Lower leg skin (tissue), 4 donors: Measurements from ENCODE around the gene CELF3. TPM values are rescaled to one million over a fixed set of nuclear protein-coding genes. Genes with fewer than 3 reads are reported as not detected.
"Not testable (repeated sequence)": the region's sequence is repeated elsewhere in the genome, so short reads cannot be mapped to it uniquely, and the experiment has no call there.

Source experiments
- DNase-seq, 2 donors: peaks; one replicate each; pipeline ENCODE4 v3.0.0-alpha.2; 2019; ENCODE audit warnings: low spot score in 2 of 2
- H3K4me3 ChIP-seq: fragments of 200-600 bp; sonication (generic); 2 replicates; pipeline ENCODE4 v1.5.1; 2017; ENCODE audit warnings: mild to moderate bottlenecking, low read depth; ENCODE audit not compliant: poor library complexity, severe bottlenecking
- CTCF ChIP-seq, 3 donors: fragments of 450-650 bp; IDR thresholded peaks; one replicate each; pipeline ENCODE4 v1.5.1; 2016; ENCODE audit warnings: antibody characterized with exemption in 3 of 3, mild to moderate bottlenecking in 3 of 3, moderate library complexity in 2 of 3
- POLR2A ChIP-seq, 2 donors: fragments of 450-650 bp; IDR thresholded peaks; one replicate each; pipeline ENCODE4 v1.6.1; 2016 to 2017; ENCODE audit warnings: antibody characterized with exemption in 2 of 2, mild to moderate bottlenecking in 1 of 2, moderate library complexity in 1 of 2
- WGBS, 2 donors: methylation state at CpG; one replicate each; pipeline ENCODE4 v1.1.5; 2018; 5-methylcytosine and 5-hydroxymethylcytosine counted together
- intact Hi-C: fragments of 100-400 bp; cut with DNase I; formaldehyde crosslinking; loops from one replicate; pipeline ENCODE4 v1.15.0; 2023; ENCODE audit warnings: low total_unique reads
- total RNA-seq, 4 donors: library from RNA; depleted of rRNA; stranded (reverse); fragments of >200 nt; gene quantifications; one replicate each; pipeline ENCODE4 v1.1.0, GENCODE V29; 2016

The CELF3 gene
- total RNA-seq, 4 donors from 2014 or later = not detected

- TF ChIP-seq POLR2A (IDR thresholded peaks at IDR 0.05) (no peak), CTCF (IDR thresholded peaks at IDR 0.05) (no peak)
- H3K4me3 ChIP-seq = no peak overlapping the region
- no peak for DNase-seq
- intact Hi-C loops = no loop called here
- 66 to 96% methylated on average over 2 of the region's 2 CpGs for WGBS, 2 donors
Observed at GRCh38 chr1:151684128-151684527, 32.5 kb downstream of the CELF3 start.

- DNase-seq, intact Hi-C loops, H3K4me3 ChIP-seq: not testable (repeated sequence)
- 95% methylated on average over 7 of the region's 7 CpGs for WGBS, 2 donors
Observed at GRCh38 chr1:151682901-151683300, 33.7 kb downstream of the CELF3 start.

GRCh38 chr1:151681923-151682322 lies 34.7 kb downstream of the CELF3 start:
- TF ChIP-seq CTCF (IDR thresholded peaks at IDR 0.05) (no peak), POLR2A (IDR thresholded peaks at IDR 0.05) (no peak)
- no peak overlapping the region for H3K4me3 ChIP-seq
- intact Hi-C loops = no loop called here
- no peak for DNase-seq
- WGBS, 2 donors = 88 to 92% methylated on average over 2 of the region's 2 CpGs

- no peak for DNase-seq
- no peak overlapping the region for H3K4me3 ChIP-seq
- TF ChIP-seq CTCF (IDR thresholded peaks at IDR 0.05) (no peak), POLR2A (IDR thresholded peaks at IDR 0.05) (no peak)
- intact Hi-C loops = no loop called here
- WGBS, 2 donors = 26 to 35% methylated on average over 3 of the region's 3 CpGs
Observed at GRCh38 chr1:151680826-151681225, 35.8 kb downstream of the CELF3 start.

- WGBS, 2 donors = 81 to 82% methylated on average over 4 of the region's 4 CpGs
Observed at GRCh38 chr1:151680391-151680790, 36.2 kb downstream of the CELF3 start.

GRCh38 chr1:151673407-151673806 lies 43.2 kb downstream of the CELF3 start:
- intact Hi-C loops = no loop called here
- WGBS, 2 donors = 79 to 86% methylated on average over 1 of the region's 1 CpG
- no peak for DNase-seq
- no peak overlapping the region for H3K4me3 ChIP-seq
- TF ChIP-seq CTCF (IDR thresholded peaks at IDR 0.05) (no peak), POLR2A (IDR thresholded peaks at IDR 0.05) (no peak)

More at GRCh38 chr1:151680391-151680790, 36.2 kb downstream of the CELF3 start:
- DNase-seq = no peak
- intact Hi-C loops = no loop called here
- no peak overlapping the region for H3K4me3 ChIP-seq
- TF ChIP-seq POLR2A (IDR thresholded peaks at IDR 0.05) = no peak
- no peak for TF ChIP-seq CTCF (IDR thresholded peaks at IDR 0.05)

- intact Hi-C loops, DNase-seq, H3K4me3 ChIP-seq: not testable (repeated sequence)
- WGBS, 2 donors = 82 to 85% methylated on average over 2 of the region's 2 CpGs
Observed at GRCh38 chr1:151670036-151670675, 46.4 kb downstream of the CELF3 start.
